HG03342 (cell line): Measurements from ENCODE around the gene ABCA13.
"Not testable (repeated sequence)": the region's sequence is repeated elsewhere in the genome, so short reads cannot be mapped to it uniquely, and the experiment has no call there.

ENCODE experiments used
- ATAC-seq: cut with Tn5 transposase; IDR thresholded peaks from one replicate; pipeline ENCODE4 v1.9.1; 2021; ENCODE audit warnings: mild to moderate bottlenecking, moderate library complexity; ENCODE audit not compliant: unreplicated experiment

The ABCA13 gene

DNA sequence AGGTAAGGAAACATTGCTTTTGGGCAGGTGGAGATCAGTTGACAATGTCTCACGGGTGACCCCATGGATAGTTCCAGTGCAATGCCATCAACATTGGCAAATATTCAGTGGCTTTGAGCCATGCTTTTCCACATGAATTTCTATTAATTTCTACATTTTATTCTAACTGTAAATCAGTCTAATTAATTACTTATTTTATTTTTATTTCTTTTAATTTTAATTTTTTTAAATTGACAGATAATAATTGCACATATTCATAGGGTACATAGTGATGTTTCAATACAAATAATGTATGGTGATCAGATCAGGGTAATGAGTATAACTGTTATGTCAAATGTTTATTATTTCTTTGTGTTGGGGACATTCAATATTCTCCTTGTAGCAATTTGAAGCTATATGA, 3.8 kb downstream of the ABCA13 start:
- no peak for ATAC-seq

DNA sequence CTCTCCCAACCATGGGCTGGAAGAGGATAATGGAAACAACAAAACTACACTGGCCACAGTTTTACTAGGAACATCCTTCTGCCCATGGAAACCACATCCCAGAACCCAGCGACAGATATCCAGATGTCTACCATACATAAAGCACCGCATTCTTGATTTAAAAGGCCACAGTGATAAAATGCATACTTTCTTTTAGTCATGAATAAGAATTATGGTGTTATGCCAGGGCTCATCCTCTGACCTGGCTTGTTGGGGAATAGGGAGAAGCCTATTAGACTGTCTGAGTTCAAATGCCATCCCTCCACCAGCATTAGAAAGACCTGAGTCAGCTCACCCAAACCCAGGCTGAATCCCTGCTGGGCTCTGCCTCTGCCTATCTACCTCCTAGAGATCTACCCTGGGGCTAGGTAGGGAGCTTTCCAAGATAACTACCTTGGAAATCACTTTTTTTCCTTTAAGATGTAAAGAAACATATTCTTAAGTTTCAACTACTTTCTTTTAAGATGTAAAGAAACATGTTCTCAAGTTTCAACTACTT, 5.2 kb downstream of the ABCA13 start:
- ATAC-seq, result no peak

- no peak for ATAC-seq
Measured at GRCh38 chr7:48177271-48177670, 6.0 kb downstream of the ABCA13 start.

GRCh38 chr7:48179496-48180030, 8.3 kb downstream of the ABCA13 start:
- ATAC-seq, result no peak

DNA sequence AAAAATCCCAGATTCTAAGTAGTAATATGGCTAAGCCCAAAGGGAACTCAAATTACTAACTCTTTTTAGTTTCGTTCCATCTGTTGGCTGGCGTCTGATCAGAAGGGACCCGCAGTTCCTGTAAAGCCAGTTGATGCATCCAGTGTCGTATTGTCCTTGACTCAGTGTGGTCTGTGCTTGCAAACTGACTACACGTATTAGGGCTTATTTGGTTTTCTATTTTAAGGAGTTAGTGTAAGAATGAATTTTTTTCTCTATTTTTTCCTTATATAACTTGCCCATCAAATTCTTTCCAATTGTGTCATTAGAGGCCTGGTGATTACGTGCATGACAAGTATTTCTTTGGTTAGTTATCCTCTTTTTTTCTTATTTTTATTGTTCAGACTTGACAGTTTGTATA, 9.7 kb downstream of the ABCA13 start:
- ATAC-seq, result no peak

GRCh38 chr7:48182718-48183369, 11.6 kb downstream of the ABCA13 start:
- ATAC-seq, result no peak

DNA sequence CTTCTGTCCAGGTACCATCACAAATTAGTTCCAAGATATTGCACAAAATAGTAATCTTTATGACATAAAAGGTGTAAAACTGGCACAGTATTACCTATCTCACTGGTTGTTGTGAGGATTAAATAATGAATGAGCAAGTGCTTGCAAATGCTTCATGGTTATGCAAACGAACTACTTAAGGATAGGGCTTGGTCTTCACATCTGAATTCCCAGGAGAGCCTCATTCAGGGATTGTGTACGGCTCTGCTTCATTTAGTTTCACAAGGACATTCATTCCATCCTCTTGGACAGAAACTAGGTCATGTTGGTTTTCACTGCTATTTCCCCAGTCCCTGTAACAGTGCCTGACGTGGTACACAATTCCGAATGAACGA, 12.1 kb downstream of the ABCA13 start:
- ATAC-seq, result no peak

DNA sequence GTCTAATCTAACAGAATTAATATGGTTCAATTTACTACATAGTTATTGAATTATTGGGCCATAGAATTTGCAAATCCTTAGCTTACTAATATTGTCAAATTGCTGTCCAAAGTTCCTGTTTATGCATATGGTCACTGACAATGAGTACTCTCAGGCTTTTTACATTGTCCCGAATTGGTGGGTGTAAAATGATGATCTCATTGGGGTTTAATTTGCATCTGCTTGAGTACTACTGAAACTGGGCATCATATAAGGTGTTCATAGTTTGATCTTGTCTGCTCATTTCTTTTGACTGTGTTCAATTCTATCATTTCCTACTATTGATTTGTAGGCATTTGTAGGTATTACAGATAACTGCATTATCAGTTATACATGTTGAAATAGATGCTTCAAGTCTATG, 12.7 kb downstream of the ABCA13 start:
- no peak for ATAC-seq

DNA sequence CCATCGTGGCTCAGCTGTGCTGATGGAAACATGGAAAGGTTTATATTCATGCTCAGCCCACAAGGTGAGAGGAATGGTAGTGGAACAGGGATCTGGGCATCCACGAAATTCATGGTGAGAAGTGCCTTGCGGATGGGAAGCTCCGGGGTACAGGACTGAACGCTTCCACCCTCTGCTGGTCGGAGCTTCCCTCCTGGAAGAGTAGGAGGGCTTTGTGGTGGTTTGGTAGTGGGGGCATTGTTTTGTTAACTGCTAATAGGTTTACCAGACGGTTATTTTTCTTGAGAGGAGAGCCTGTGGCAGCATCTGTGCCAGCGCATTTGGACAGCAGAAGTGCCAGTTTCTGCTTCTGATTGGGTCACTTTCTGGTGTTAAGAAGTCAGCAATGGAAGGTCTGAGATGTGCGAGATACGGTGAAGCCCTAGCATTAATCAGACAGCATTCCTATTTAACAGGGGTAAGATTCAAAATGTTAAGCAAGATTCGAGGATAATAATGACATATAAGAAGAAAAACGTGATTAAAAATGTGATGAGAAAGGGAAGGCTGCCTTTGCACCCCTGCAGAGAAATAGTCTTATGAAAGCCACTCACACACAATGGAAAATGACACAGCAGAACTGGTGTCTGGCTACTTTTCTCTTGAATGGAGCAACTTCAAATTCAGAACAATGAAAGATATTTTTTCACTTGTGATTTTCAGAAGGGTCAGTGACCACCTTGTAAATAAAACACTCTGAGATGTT, 17.7 kb downstream of the ABCA13 start:
- ATAC-seq, result no peak

GRCh38 chr7:48192996-48193395, 21.7 kb downstream of the ABCA13 start:
- ATAC-seq, result no peak

DNA sequence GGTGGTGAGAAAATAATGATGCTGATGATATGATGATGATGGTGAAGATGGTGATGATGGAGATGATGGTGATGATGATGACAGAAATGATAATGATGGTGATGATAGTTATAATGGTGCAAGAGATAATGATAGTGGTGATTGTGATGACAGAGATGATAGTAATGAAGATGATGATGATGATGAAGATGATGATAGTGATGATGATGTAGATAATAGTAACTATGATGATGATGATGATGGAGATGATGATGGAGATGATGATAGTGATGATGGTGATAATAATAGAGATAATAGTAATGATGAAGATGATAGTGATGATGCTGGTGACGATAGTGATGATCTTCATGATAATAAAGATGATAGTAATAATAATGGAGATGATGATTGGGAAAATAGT, 22.2 kb downstream of the ABCA13 start:
- no peak for ATAC-seq

DNA sequence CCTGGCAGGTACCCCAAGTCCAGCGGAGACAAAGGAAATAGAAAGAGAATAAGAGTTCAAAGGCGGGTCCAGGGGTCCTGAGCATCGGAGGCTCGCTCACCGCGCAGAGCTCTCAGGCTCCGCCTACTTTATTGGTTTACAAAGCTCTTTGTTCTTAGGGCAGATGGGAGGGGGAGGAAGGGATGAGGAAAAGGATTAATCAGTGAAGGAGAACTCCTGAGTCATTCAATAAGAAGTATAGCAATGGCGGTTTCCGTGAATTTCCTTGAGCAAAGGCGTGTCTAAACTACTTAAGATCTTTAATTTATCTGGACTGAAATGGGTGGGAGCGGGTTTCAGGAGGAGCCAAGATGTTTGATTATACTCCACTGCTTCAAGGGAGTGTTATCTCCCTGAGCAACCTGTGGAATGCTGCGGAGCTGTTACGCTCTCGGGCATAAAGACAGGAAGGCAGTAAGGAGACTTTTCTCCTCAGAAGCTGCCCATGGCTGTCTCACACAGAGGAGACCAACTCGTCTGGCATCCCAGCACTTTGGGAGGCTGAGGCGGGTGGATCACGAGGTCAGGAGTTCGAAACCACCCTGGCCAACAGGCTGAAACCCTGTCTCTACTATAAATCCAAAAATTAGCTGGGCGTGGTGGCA, 29.8 kb downstream of the ABCA13 start:
- not testable (repeated sequence) for ATAC-seq

DNA sequence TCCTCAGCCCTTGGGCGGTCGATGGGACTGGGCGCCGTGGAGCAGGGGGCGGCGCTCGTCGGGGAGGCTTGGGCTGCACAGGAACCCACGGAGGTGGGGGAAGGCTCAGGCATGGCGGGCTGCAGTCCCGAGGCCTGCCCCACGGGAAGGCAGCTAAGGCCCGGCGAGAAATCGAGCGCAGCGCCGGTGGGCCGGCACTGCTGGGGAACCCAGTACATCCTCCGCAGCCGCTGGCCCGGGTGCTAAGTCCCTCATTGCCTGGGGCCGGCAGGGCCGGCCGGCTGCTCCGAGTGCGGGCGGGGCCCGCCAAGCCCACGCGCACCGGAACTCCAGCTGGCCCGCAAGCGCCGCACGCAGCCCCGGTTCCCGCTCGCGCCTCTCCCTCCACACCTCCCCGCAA, 31.7 kb downstream of the ABCA13 start:
- ATAC-seq, result not testable (repeated sequence)

DNA sequence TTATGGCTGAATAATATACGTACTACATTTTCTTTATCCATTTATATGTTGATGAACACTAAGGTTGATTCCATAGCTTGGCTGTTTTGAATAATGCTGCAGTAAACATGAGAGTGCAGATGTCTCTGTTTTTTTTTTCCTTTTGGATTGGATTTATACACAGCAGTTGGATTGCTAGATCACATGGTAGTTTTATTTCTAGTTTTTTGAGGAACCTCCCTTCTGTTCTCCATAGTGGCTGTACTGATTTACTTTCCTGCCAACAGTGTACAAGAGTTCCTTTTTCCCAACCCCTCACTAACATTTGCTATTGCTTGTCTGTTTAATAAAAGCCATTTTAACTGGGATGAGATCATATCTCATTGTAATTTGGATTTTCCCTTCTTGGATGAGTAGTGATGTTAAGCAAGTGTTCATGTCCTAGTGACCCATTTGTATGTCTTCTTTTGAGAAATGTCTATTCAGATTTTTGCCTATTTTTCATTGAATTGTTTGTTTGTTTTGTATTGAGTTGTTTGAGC, 36.0 kb downstream of the ABCA13 start:
- ATAC-seq, result no peak

GRCh38 chr7:48209004-48209600, 37.8 kb downstream of the ABCA13 start:
- no peak for ATAC-seq

DNA sequence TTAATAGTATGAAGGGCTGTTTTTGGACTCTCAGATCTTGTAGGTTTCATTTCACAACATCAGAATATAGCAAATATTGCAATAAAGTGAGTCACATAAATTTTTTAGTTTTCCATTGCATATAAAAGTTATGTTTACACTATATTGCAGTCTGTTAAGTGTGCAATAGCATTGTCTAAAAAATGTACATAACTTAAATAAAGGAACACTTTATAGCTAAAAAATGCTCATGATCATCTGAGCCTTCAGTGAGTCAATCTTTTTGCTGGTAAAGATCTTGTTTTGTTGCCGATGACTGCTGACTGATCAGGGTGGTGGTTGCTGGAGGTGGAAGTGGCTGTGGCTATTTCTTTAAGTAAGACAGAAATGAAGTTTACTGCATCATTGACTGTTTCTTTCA, 42.0 kb downstream of the ABCA13 start:
- ATAC-seq, result no peak

GRCh38 chr7:48217266-48217665, 46.0 kb downstream of the ABCA13 start:
- ATAC-seq, result no peak

DNA sequence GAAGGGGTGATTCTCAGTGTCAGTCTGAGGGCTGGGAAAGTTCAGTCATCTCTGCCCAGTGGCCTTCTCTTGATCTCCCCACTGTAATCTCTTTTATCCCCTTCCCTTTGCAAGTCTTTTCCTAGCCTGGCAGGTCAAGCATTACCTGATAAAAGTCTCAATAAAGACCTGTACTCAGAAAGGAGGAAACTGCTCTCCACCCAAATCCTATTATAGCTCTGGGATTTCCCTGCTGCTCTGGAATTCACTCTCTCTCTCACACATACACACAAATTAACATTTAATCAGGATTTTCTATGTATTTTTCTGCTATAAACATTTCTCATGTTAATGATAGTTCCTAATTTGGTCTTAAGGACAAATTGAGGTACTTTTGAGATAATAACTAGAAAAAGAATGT, 46.5 kb downstream of the ABCA13 start:
- ATAC-seq, result no peak

GRCh38 chr7:48224042-48224441, 52.8 kb downstream of the ABCA13 start:
- no peak for ATAC-seq

DNA sequence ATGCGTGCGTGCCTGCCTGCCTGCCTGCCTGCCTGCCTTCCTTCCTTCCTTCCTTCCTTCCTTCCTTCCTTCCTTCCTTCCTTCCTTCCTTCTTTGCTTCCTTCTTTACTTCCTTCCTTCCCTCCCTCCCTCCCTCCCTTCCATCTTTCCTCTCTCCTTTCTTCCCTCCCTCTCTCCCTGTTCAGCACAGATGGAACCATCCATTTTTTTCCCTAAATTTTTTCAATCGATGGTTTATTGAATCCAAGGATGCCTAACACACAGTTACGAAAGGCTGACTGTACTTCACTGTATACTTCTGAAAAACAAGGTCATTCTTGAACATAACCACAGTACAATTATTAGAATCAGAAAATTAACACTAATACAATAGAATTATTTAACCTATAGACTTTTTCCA, 53.8 kb downstream of the ABCA13 start:
- ATAC-seq, result no peak

DNA sequence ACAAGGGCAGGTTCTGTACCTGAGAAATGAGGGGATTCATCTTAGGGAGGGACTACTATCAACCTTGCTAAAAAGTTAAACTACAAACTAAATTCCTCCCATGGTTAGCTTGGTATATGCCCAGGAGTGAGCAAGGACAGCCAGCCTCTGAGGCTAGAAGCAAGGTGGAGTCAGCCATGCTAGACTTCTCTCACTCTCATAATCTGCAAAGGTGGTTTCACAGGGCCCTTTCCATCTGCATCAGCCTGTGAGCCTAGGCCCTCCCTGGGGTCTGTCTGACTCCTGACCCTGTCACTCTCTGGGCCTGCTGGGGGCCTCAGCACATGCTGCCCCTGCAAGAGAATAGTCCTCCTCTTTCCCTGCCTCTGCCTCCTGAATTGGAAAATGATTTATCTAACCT, 66.1 kb downstream of the ABCA13 start:
- no peak for ATAC-seq
